OCI-LY1 (cell line): ENCODE measurements around the gene BCORL1.
A peak's percentile ranks its signal among the peaks of the same experiment; 100 is the strongest.

ENCODE experiments used
- H2AFZ ChIP-seq: fragments of 200-600 bp; sonication (generic), shearing (Covaris generic); 2 replicates; pipeline ENCODE4 v1.6.0; 2014; ENCODE audit warnings: antibody characterized with exemption, mild to moderate bottlenecking, low read length
- H3F3A ChIP-seq: fragments of 200-600 bp; sonication (generic), shearing (Covaris generic); 2 replicates; pipeline ENCODE4 v1.6.0; 2014; ENCODE audit warnings: mild to moderate bottlenecking, antibody characterized with exemption, low read length, moderate library complexity; ENCODE audit not compliant: insufficient read depth
- H3K27ac ChIP-seq: fragments of 200-600 bp; sonication (generic); 2 replicates; pipeline ENCODE4 v1.5.1; 2014; ENCODE audit warnings: low read length, mixed run types, mild to moderate bottlenecking, low read depth; ENCODE audit not compliant: poor library complexity, severe bottlenecking
- H3K27me3 ChIP-seq: fragments of 200-600 bp; sonication (generic); 2 replicates; pipeline ENCODE4 v1.6.0; 2014; ENCODE audit warnings: antibody characterized with exemption, mild to moderate bottlenecking, low read length, moderate library complexity; ENCODE audit not compliant: insufficient read depth
- H3K36me3 ChIP-seq: fragments of 200-600 bp; sonication (generic); 2 replicates; pipeline ENCODE4 v1.6.1; 2014; ENCODE audit warnings: mild to moderate bottlenecking, antibody characterized with exemption, low read length, moderate library complexity, mixed read lengths; ENCODE audit not compliant: insufficient read depth
- H3K4me1 ChIP-seq: fragments of 200-600 bp; sonication (generic); 2 replicates; pipeline ENCODE4 v1.5.1; 2014; ENCODE audit warnings: mild to moderate bottlenecking, low read length, moderate library complexity; ENCODE audit not compliant: insufficient read depth, severe bottlenecking
- H3K4me2 ChIP-seq: fragments of 200-600 bp; sonication (generic), shearing (Covaris generic); 2 replicates; pipeline ENCODE4 v1.6.1; 2014; ENCODE audit warnings: low read length
- H3K4me3 ChIP-seq: fragments of 200-600 bp; sonication (generic); 2 replicates; pipeline ENCODE4 v1.5.1; 2014; ENCODE audit warnings: low read length, low read depth, mild to moderate bottlenecking, mixed read lengths; ENCODE audit not compliant: poor library complexity, severe bottlenecking
- H3K79me2 ChIP-seq: fragments of 200-600 bp; shearing (Covaris generic); 2 replicates; pipeline ENCODE4 v1.6.1; 2016; ENCODE audit warnings: mixed run types, low read length, mixed read lengths; ENCODE audit not compliant: insufficient read depth
- H3K9ac ChIP-seq: fragments of 200-600 bp; sonication (generic), shearing (Covaris generic); 2 replicates; pipeline ENCODE4 v1.6.1; 2014; ENCODE audit warnings: mild to moderate bottlenecking, low read length, mixed read lengths
- H3K9me2 ChIP-seq: fragments of 200-600 bp; sonication (generic), shearing (Covaris generic); 2 replicates; pipeline ENCODE4 v1.6.1; 2014; ENCODE audit warnings: low read depth, mild to moderate bottlenecking, low read length, mixed read lengths
- H3K9me3 ChIP-seq: fragments of 200-600 bp; shearing (Covaris generic); 2 replicates; pipeline ENCODE4 v1.6.1; 2014; ENCODE audit warnings: low read length, mixed read lengths
- H4K20me1 ChIP-seq: fragments of 200-600 bp; sonication (generic), shearing (Covaris generic); 2 replicates; pipeline ENCODE4 v1.6.0; 2016; ENCODE audit warnings: mild to moderate bottlenecking, low read length; ENCODE audit not compliant: insufficient read depth
- CTCF ChIP-seq: fragments of 200-600 bp; sonication (generic), shearing (Covaris generic); IDR thresholded peaks from 2 replicates; pipeline ENCODE4 v1.5.1; 2017; ENCODE audit warnings: mild to moderate bottlenecking, antibody characterized with exemption, low read length, moderate library complexity, mixed read lengths
- EZH2 ChIP-seq: fragments of 200-600 bp; sonication (generic), shearing (Covaris generic); IDR thresholded peaks from 2 replicates; pipeline ENCODE4 v1.8.0; 2017; ENCODE audit warnings: borderline replicate concordance, mixed run types, mild to moderate bottlenecking, antibody characterized with exemption, low read length, moderate library complexity, mixed read lengths

The BCORL1 gene

GRCh38 chrX:130093271-130093670 lies 110.8 kb downstream of the BCORL1 start:
- Histone ChIP-seq H3K79me2 (no peaks in the 10 kb centered on the region), H3K4me3 (no peak overlapping the region), H3K4me2 (no peak overlapping the region), H4K20me1 (no peaks in the 10 kb centered on the region), H3K27ac (peak overlapping the region; percentile 89), H3K9me2 (no peaks in the 10 kb centered on the region), H3K4me1 (peaks cover 36% of the 10 kb centered on the region), H3K9ac (no peak overlapping the region), H3K27me3 (no peaks in the 10 kb centered on the region), H3F3A (no peaks in the 10 kb centered on the region), H3K9me3 (no peaks in the 10 kb centered on the region), H3K36me3 (no peaks in the 10 kb centered on the region), H2AFZ (no peak overlapping the region)
- TF ChIP-seq EZH2 (no peak), CTCF (no peak)

- TF ChIP-seq EZH2, result no peak
- no peak for TF ChIP-seq CTCF
- Histone ChIP-seq H3K27ac (peak overlapping the region; percentile 7), H3K9me2 (no peaks in the 10 kb centered on the region), H3K4me3 (no peak overlapping the region), H2AFZ (no peak overlapping the region), H3K36me3 (no peaks in the 10 kb centered on the region), H3K27me3 (no peaks in the 10 kb centered on the region), H4K20me1 (no peaks in the 10 kb centered on the region), H3K79me2 (peaks cover 4% of the 10 kb centered on the region; the same call in 1 of the 2 replicates), H3K4me1 (peaks cover 36% of the 10 kb centered on the region), H3K9ac (no peak overlapping the region), H3K4me2 (no peak overlapping the region), H3F3A (no peaks in the 10 kb centered on the region), H3K9me3 (no peaks in the 10 kb centered on the region)
These were observed 112.3 kb downstream of the BCORL1 start for GRCh38 chrX:130094696-130095095.

GRCh38 chrX:130095249-130096030 lies 113.0 kb downstream of the BCORL1 start:
- H3K27ac ChIP-seq, result peak overlapping the region; percentile 7
- no peak overlapping the region for H3K9ac ChIP-seq
- no peaks in the 10 kb centered on the region for H3K27me3 ChIP-seq
- no peak overlapping the region for H3K4me3 ChIP-seq
- H2AFZ ChIP-seq, result no peak overlapping the region
- peaks cover 10% of the 10 kb centered on the region for H3K79me2 ChIP-seq
- H3K4me2 ChIP-seq, result no peak overlapping the region
- H3K36me3 ChIP-seq, result no peaks in the 10 kb centered on the region
- TF ChIP-seq CTCF (no peak), EZH2 (no peak)
- no peaks in the 10 kb centered on the region for H3K9me2 ChIP-seq
- H3F3A ChIP-seq, result no peaks in the 10 kb centered on the region
- H3K4me1 ChIP-seq, result peaks cover 33% of the 10 kb centered on the region
- no peaks in the 10 kb centered on the region for H3K9me3 ChIP-seq
- no peaks in the 10 kb centered on the region for H4K20me1 ChIP-seq
